ENCODE results near the gene TTC7B.

DNA sequence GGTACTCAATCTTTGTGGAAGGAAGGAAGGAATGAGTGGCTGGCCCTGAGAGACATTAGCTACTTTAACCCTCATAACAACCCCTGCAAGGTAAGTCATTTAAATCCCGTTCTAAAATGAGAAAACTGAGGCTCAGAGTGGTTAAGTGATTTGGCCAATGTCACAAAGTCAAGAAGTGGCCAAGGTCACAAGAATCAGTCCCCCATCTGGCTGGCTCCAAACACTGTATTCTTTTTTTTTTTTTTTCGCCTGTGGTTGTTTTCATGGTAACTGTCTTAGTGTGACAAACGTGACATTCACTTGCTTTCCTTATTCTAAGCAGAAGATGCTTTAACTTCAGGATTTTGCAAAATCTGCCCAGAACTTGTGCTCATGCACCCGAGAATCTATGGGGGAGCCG, 2.8 kb downstream of the TTC7B start:
- TF ChIP-seq, protein P1, sequence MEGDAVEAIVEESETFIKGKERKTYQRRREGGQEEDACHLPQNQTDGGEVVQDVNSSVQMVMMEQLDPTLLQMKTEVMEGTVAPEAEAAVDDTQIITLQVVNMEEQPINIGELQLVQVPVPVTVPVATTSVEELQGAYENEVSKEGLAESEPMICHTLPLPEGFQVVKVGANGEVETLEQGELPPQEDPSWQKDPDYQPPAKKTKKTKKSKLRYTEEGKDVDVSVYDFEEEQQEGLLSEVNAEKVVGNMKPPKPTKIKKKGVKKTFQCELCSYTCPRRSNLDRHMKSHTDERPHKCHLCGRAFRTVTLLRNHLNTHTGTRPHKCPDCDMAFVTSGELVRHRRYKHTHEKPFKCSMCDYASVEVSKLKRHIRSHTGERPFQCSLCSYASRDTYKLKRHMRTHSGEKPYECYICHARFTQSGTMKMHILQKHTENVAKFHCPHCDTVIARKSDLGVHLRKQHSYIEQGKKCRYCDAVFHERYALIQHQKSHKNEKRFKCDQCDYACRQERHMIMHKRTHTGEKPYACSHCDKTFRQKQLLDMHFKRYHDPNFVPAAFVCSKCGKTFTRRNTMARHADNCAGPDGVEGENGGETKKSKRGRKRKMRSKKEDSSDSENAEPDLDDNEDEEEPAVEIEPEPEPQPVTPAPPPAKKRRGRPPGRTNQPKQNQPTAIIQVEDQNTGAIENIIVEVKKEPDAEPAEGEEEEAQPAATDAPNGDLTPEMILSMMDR (conservative IDR thresholded peaks at IDR 0.05 in 1 of 2, IDR thresholded peaks at IDR 0.05 in 1 of 2; ENCODE audit: low read depth in 1 of 2, low read length in 2 of 2) = no peak
- TF ChIP-seq EZH2 (IDR thresholded peaks at IDR 0.05; ENCODE audit: low read length, missing control alignments) = no peak

Data from fibroblast of lung (primary cell).